SK-N-MC (cell line): Measurements from ENCODE around the gene C9orf78.
A peak's percentile ranks its signal among the peaks of the same experiment; 100 is the strongest.

Source experiments
- DNase-seq: peaks from one replicate; pipeline ENCODE4 v3.0.0-alpha.2; 2011; ENCODE audit warnings: low read depth, low spot score
- H3K27ac ChIP-seq: fragments of 200-600 bp; sonication (generic); 2 replicates; pipeline ENCODE4 v1.5.1; 2016; ENCODE audit warnings: mixed run types
- H3K36me3 ChIP-seq: fragments of 200-600 bp; sonication (generic); 2 replicates; pipeline ENCODE4 v1.6.1; 2017; ENCODE audit warnings: antibody characterized with exemption, low read length, mixed read lengths; ENCODE audit not compliant: insufficient read depth
- H3K4me3 ChIP-seq: fragments of 200-600 bp; sonication (generic); 2 replicates; pipeline ENCODE4 v1.5.1; 2016
- H3K9ac ChIP-seq: fragments of 200-600 bp; sonication (generic); 2 replicates; pipeline ENCODE4 v1.8.0; 2017; ENCODE audit warnings: mixed run types, mixed read lengths; ENCODE audit not compliant: insufficient read length
- H3K9me3 ChIP-seq: fragments of 200-600 bp; sonication (generic); 2 replicates; pipeline ENCODE4 v1.6.1; 2017; ENCODE audit warnings: low read depth, mild to moderate bottlenecking, antibody characterized with exemption, low read length, moderate library complexity, mixed read lengths
- EZH2 ChIP-seq: fragments of 200-600 bp; sonication (generic); IDR thresholded peaks from one replicate; pipeline ENCODE4 v1.6.1; 2017; ENCODE audit warnings: antibody characterized with exemption
- FOXP2 ChIP-seq: optimal IDR thresholded peaks from 2 replicates; pipeline ENCODE3; 2011; ENCODE audit warnings: mild to moderate bottlenecking, moderate library complexity; ENCODE audit not compliant: insufficient read depth; ENCODE audit errors: extremely low read length, control extremely low read depth
- POLR2AphosphoS5 ChIP-seq: IDR thresholded peaks from 2 replicates; pipeline ENCODE4 v1.6.1; 2012; ENCODE audit warnings: mild to moderate bottlenecking, low read depth, low read length, borderline replicate concordance

C9orf78 gene

DNA sequence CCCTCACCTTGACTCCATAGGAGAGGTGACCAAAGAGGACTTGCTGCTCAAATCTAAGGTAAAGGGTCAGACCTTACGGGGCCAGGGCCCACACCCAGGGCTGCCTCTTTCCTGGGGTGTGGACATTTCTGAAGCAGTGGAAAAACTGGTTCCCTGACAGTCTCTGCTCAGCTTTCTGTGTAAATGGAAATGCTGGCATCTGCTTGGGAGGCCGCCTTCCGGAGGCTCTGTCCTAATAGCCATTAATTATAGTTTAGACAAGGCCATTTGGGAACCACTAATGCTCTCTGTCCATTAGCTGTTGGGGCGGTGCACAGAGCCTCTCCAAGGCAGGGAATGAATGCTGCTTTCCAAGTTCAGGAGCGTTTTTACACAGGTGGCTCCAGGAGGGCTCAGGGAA, 17.5 kb upstream of the C9orf78 start:
- peaks cover 25% of the 10 kb centered on the region; the same call in 1 of the 2 replicates for H3K36me3 ChIP-seq
- no peak overlapping the region for H3K4me3 ChIP-seq
- no peak for DNase-seq
- TF ChIP-seq FOXP2 (no peak), EZH2 (no peak), POLR2AphosphoS5 (no peak)
- no peaks in the 10 kb centered on the region for H3K9me3 ChIP-seq
- no peak overlapping the region for H3K27ac ChIP-seq
- H3K9ac ChIP-seq, result no peak overlapping the region

DNA sequence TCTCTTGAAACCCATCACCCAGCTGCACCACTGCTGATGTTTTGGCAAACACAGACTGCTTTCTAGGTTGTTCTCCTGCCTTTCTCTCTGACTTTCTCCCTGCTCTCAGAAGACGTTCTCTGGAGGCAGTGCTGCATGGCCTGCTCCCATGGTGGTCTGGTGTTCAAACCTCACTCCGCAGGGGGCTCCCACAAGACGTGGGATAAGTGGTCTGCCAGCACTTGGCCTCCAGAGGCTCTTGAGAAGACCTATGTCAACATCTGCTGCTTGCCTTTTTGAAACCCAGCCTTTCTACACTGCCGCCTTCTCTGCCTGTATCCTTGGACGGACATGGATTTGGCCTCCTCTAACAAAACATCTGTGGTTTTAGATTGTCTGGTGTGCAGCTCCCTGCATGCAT, 16.7 kb upstream of the C9orf78 start:
- no peaks in the 10 kb centered on the region for H3K9me3 ChIP-seq
- TF ChIP-seq EZH2 (no peak), FOXP2 (no peak), POLR2AphosphoS5 (no peak)
- no peak overlapping the region for H3K27ac ChIP-seq
- no peak for DNase-seq
- H3K4me3 ChIP-seq, result no peak overlapping the region
- H3K36me3 ChIP-seq, result peaks cover 25% of the 10 kb centered on the region; the same call in 1 of the 2 replicates
- H3K9ac ChIP-seq, result no peak overlapping the region

DNA sequence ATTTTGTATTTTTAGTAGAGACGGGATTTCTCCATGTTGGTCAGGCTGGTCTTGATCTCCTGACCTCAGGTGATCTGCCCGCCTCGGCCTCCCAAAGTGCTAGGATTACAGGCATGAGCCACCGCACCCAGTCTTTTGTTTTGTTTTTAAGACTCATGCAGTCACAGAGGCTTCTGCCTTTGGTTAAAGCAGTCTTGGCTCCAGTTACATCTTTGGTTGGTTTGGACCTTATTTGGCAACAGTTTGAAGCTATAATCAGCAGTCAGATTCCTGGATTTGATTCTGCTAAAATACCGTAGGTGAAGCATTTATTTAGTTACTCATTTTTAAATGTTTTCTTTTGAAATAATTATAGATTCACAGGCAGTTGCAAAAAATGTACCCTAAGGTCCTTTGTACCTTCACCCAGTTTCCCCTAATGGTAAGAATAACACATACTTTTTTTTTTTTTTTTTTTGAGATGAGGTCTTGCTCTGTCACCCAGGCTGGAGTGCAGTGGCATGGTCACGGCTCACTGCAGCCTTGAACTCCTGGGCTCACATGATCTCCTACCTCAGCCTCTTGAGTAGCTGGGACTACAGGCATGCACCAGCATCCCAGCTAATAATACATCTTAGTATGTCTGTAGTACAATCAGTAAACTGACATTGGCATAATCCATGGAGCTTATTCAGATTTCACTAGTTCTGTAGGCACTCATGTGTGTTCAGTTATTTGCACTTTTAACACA, 15.9 kb upstream of the C9orf78 start:
- Histone ChIP-seq H3K9ac (no peak overlapping the region), H3K9me3 (no peaks in the 10 kb centered on the region), H3K36me3 (peaks cover 25% of the 10 kb centered on the region; the same call in 1 of the 2 replicates), H3K27ac (no peak overlapping the region), H3K4me3 (no peak overlapping the region)
- DNase-seq, result no peak
- no peak for TF ChIP-seq FOXP2
- no peak for TF ChIP-seq POLR2AphosphoS5
- TF ChIP-seq EZH2, result no peak

DNA sequence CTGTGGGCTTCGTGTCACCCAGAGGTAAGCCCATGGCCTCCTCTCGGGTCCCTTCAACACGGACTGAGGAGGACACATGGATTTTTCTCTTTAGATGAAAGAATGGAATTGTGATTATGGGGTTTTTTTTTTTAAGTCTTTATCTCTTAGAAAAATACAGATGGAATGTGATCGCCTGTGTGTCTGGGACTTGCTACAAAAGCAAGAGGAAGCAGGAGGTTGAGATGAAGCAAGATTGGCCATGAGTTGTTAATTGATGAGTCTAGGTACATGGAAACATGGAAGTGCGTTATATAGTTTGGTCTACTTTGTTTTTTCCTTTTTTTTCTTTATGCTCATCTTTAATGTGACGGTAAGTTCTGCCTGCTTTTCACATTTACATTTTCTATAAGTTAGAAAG, 14.8 kb upstream of the C9orf78 start:
- Histone ChIP-seq H3K4me3 (no peak overlapping the region), H3K27ac (no peak overlapping the region), H3K9ac (no peak overlapping the region), H3K9me3 (no peaks in the 10 kb centered on the region), H3K36me3 (peaks cover 24% of the 10 kb centered on the region; the same call in 1 of the 2 replicates)
- no peak for DNase-seq
- TF ChIP-seq POLR2AphosphoS5 (no peak), FOXP2 (no peak), EZH2 (no peak)

DNA sequence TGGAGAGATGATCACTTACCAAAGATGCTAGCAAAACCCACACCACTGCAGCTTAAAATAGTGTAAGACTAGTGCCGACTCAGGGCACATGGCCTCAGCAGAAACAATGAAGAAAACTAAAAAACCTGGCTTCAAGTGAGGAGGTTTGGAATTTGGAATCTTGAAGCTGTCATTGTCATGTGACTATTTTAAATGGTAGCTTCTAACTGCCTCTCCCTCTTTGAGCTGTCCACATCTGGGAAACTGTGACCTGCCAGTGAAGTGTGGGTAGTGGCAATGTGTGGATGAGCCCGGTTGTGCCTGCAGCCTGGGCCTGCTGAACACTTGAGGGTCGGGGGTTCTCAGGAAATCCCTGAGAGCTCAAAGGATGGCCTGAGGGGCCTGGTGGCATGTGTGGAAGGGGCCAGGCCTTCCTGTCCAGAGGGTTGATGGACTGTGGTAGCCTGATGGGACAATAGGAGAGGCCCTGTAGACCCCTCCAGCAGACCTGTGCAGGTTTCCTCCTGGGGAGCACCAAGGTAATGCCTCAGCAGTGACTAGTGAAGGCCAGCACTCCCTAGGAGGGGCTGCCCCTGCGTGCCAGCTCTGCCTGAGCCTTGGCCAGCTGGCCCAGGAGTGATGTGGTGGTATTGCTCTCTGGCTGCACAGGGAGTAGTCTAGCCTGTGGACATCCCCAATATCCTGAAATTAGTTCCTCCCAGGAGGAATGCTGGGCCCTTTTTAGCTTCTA, 13.8 kb upstream of the C9orf78 start:
- TF ChIP-seq EZH2 (no peak), FOXP2 (no peak), POLR2AphosphoS5 (no peak)
- no peak overlapping the region for H3K27ac ChIP-seq
- DNase-seq, result no peak
- no peaks in the 10 kb centered on the region for H3K9me3 ChIP-seq
- H3K4me3 ChIP-seq, result no peak overlapping the region
- H3K9ac ChIP-seq, result no peak overlapping the region
- peaks cover 19% of the 10 kb centered on the region; the same call in 1 of the 2 replicates for H3K36me3 ChIP-seq

DNA sequence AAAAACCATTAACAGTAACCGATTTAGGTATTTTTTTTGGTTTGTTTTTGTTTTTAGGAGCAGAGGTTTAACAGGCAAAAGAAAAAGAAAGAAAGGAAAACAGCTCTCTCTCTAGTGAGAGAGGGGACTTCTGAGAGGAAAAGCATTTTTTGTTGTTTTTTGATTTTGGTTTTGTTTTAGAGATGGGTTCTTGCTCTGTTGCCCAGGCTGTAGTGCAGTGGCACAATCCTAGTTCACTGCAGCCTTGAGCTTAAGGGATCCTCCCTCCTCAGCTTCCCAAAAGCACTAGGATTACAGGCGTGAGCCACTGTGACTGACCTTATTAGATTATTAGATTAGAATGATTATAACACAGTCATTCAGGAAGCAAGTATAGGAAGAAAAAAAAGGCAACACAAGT, 10.3 kb upstream of the C9orf78 start:
- Histone ChIP-seq H3K27ac (peak overlapping the region; percentile 68; the same call in 1 of the 2 replicates), H3K4me3 (no peak overlapping the region), H3K9ac (no peak overlapping the region), H3K36me3 (no peaks in the 10 kb centered on the region; the same call in 1 of the 2 replicates), H3K9me3 (no peaks in the 10 kb centered on the region)
- TF ChIP-seq EZH2 (no peak), POLR2AphosphoS5 (no peak), FOXP2 (no peak)
- DNase-seq, result no peak

DNA sequence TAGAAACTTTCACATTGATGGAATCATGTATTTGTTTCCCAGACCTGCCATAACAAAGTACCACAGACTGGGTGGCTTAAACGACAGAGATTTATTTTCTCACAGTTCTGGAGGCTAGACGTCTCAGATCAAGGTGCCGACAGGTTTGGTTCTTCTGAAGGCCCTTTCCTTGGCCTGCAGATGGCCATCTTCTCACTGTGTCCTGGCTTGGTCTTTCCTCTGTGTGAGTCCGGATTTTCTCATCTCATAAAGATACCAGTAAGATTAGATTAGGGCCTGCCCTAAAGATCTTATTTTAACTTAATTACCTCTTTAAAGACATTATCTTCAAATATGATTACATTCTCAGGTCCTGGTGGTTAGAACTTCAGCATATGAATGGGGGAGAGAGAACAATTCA, 6.0 kb upstream of the C9orf78 start:
- DNase-seq, result no peak
- Histone ChIP-seq H3K4me3 (no peak overlapping the region), H3K27ac (no peak overlapping the region; the same call in 1 of the 2 replicates), H3K9me3 (no peaks in the 10 kb centered on the region), H3K9ac (no peak overlapping the region), H3K36me3 (no peaks in the 10 kb centered on the region)
- no peak for TF ChIP-seq POLR2AphosphoS5

DNA sequence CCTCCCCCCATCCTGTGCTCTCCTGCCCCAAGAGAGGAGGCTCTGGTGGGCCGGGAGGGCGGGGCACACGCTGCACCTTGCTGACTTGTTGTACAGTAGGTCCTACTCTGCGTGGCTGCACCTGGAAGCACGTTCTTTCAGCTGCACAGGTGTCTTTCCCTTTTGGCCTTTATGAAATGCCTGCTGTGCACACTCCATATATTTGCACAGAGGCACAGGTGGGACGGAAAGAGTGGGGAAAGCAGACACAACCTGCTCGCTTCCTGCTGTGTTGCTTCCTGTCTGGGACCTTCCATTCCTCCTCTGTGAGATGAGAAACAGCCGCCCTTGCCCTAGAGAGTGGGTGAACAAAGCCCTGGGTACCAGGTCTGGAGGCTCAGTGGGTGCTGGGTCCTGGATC, 5.0 kb upstream of the C9orf78 start:
- H3K9me3 ChIP-seq, result no peaks in the 10 kb centered on the region
- no peak overlapping the region for H3K4me3 ChIP-seq
- TF ChIP-seq EZH2, result no peak
- TF ChIP-seq POLR2AphosphoS5, result no peak
- no peak for TF ChIP-seq FOXP2
- DNase-seq, result no peak
- no peaks in the 10 kb centered on the region for H3K36me3 ChIP-seq
- H3K9ac ChIP-seq, result no peak overlapping the region
- no peak overlapping the region for H3K27ac ChIP-seq
